Activated T-cell treated with anti-CD3 and anti-CD28 coated beads for 48 hours (primary cell): ENCODE measurements around the gene TTLL10.

Source experiments
- DNase-seq: peaks from one replicate; pipeline ENCODE4 v3.0.0-alpha.2; 2020; ENCODE audit warnings: low read depth

The TTLL10 gene

GRCh38 chr1:1236945-1237873, 63.5 kb downstream of the TTLL10 start:
- no peak for DNase-seq

- no peak for DNase-seq
Measured at GRCh38 chr1:1237874-1238701, 64.4 kb downstream of the TTLL10 start.

GRCh38 chr1:1238702-1239178, 65.1 kb downstream of the TTLL10 start:
- no peak for DNase-seq

GRCh38 chr1:1239227-1239613, 65.5 kb downstream of the TTLL10 start:
- no peak for DNase-seq

- no peak for DNase-seq
Measured at GRCh38 chr1:1239614-1240347, 66.1 kb downstream of the TTLL10 start.

DNA sequence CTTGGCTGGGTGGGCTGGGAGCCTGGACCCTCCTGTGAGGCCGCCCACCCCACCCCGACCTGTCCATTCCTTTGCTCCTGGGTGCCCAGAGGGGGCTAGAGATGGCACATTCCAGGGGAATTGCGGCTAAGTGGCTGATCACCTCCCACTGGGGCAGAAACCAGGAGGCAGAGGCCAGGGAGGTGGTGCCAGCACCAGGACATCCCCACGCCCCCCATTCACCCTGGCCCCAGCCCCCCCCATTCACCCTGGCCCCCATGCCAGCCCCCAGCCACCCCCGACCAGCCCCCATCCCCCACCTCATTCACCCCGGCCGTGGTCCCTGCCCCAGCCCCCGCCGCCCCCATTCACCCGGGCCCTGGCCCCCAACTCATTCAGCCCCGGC, 66.7 kb downstream of the TTLL10 start:
- DNase-seq = no peak

DNA sequence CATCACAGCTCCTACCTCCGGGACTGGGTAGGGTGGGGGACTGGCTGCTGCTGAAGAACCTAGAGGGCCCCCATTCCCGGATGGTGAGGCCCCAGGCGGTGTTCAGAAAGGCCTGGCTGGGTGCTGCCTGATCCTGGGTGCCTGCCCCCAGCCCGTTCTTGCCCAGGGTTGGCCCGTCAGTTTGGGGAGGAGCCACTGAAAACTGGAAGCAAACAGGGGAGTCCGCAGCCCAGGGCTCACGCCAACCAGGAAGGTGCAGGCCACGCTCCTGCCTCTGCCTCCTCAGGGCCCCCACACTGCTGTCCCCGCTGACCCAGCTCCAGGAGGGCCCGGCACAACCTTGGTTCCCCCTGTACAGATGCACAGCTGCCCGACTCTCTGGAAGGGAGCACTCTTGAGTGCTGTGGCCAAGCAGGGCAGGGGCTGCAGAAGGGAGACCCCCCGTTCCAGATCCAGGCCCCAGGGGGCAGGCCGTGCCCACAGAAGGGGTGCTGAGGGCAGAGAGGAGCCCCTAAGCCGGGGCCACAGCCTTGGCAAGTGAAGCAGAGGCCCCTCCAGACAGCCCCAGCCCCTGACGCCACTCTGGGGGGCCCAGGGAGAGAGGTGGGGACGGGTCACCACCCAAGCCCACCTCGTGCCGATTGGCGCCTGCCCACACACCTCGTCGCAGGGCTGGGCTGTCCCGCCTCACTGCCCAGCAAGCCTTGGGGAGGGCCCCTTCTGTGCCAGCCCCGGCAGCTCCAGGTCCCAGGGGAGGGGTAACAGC, 67.3 kb downstream of the TTLL10 start:
- DNase-seq = no peak

- DNase-seq = no peak
Measured at GRCh38 chr1:1241588-1242219, 68.0 kb downstream of the TTLL10 start.

- no peak for DNase-seq
Measured at GRCh38 chr1:1242461-1243265, 69.0 kb downstream of the TTLL10 start.

GRCh38 chr1:1243266-1243660, 69.6 kb downstream of the TTLL10 start:
- no peak for DNase-seq

- no peak for DNase-seq
Measured at GRCh38 chr1:1243807-1244191, 70.1 kb downstream of the TTLL10 start.

- no peak for DNase-seq
Measured at GRCh38 chr1:1244192-1244811, 70.6 kb downstream of the TTLL10 start.

- no peak for DNase-seq
Measured at GRCh38 chr1:1245178-1245816, 71.6 kb downstream of the TTLL10 start.

GRCh38 chr1:1245817-1246576, 72.3 kb downstream of the TTLL10 start:
- no peak for DNase-seq

GRCh38 chr1:1246577-1247340, 73.1 kb downstream of the TTLL10 start, which contains the start of gene C1QTNF12:
TSS of gene C1QTNF12 (minus strand) at chr1:1246722. CDS start at chr1:1246690, 32 bp downstream.
- DNase-seq = no peak

- DNase-seq = no peak
Measured at GRCh38 chr1:1247341-1247913, 73.7 kb downstream of the TTLL10 start.
